Measurements from ENCODE around the gene IGHMBP2.

The IGHMBP2 gene

DNA sequence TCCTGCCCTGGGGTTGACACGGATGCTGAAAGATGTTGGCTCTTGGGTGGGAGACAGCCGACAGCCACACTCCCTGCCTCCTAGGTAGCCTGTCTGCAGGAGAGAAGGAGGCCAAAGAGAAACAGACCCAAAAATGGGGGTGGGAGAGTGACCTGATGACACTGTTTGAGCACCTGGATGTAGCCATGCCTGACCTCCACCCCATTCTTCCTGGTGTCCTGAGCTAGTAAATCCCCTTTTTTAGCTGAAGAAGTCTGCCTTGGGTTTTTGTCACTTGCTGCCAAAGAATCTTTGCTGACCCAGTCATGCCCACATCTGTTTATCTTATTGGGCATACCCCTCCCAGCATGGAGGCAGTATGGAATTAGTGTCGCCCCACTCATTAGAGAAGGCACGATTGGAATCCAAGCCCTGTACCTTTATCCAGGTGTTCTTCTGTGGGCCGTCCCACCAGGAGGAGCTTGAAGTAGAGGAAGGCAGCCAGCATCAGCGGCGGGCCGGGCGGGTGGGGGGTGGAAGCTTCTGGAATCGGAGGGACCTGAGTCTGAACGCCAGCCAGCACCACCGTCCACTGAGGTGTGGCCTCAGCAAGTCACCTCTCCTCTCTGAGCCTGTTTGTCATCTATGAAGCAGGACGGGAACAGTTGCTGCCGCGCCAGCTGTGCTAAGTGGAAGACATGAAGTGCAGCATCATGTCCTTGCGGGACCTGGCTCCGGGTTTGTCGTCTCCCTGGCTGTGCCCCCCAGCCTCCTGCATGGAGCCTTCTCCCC, 37.8 kb downstream of the IGHMBP2 start:
- no peak for DNase-seq

DNA sequence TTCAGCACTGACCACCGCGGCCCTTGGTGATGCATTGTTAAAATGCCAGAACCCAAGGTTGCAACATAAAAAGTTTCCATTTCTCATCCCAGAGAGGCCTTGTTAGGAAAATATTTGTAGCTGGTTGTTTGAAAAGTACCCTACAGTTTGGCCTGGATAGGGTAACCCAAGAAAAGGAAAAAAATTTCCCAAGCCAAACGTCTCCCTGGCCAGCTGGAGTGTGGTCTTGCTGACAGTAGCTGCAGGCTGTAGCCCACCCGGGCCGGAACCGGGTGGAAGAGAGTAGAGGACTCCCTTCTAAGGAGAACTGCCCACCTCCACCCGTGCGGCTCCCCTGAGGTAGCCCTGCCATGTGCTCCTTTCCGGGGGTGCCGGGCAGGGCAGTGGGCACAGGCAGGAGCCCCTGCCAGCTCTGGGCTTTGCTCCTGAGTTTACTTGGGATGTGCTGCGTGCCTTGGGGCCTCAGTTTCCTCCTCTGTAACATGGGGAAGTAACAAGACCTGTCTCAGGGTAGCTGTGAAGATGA, 38.5 kb downstream of the IGHMBP2 start:
- DNase-seq, result no peak

DNA sequence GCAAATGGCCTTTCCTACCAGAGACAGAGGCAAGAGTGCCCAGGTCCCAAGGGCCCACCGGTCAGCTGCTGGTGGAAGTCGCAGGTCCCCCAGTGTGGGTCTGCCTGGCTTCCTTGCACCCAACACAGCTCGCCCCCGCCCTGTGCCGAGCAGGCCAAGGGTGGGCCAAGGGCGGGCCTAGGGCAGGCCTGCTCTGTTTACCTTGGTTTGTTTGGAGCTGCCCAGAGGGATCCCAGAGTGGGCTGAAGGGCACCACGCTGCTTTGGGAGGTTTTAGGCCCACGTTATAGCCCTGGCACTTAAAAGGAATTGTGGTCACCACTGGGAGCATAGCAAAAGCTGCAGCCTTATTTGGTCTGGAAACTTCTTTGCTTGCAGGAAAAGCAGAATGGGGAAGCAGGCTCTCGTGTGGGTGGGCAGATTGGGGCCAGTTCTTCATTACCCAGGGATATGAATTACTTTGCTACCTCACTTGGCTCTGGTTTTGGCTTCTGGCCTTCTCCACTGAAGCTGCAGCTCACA, 39.1 kb downstream of the IGHMBP2 start:
- no peak for DNase-seq

DNA sequence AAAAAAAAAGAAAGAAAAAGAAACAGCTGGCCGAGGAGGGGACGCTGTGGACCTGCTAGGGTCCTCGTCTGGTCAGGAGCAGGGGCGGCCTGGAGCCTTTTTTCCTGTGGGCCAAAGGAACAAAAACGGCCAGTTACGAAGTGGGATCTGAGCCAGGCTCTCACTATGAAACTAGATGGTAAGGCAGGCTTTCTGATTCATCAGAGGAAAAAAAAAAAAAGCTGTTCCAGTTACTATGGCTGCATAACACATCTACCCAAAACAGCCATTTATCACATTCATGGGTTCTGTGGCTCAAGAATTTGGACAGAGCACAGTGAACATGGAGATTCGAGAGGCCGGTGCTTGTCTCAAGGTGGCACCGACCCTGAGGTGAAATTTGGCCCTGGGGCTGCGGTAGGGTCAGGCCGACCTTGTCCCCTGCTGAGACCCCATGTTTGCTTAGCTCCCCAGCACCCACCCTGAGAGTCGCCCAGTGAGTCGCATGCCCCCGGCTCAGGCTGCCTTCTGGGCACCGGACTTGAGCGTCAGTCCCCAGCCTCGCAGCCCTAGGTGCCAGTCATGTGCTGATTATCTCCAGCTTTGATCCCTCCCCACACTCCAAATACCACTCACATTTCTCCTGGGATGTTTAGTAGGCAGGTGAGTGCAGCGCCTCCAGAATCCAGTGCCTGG, 42.9 kb downstream of the IGHMBP2 start:
- no peak for DNase-seq

DNA sequence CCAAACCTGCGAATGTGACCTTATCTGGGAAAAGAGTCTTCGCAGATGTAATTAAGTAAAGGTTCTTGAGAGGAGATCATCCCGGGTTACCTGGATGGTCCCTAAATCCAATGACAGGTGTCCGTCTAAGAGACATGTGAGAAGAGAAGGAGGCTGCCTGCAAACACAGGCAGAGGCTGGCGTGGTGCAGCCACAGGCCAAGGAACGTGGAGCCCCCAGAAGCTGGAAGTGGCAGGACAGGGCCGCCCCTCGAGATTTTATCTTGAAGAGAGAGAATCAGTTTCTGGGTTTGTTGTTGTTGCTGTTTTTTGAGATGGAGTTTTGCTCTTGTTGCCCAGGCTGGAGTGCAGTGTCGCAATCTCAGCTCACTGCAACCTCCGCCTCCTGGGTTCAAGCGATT, 43.5 kb downstream of the IGHMBP2 start:
- DNase-seq, result no peak

DNA sequence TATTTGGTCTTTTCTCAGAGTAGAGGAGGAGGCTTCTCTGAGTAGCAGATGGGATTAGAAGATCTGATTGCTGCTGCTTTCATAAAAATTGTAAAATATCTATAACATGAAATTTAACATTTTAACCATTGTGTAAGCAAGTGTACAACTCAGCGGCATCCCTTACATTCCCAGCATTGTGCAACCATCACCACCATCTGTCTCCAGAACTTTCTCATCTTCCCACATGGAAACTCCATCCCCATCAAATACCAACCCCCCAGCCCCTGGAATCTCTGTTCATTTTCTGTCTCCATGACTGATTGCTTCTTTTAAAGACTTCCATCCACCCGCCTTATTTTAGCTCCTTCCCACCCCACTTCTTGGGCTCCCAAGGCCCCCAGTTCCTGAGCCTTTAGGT, 44.8 kb downstream of the IGHMBP2 start:
- no peak for DNase-seq

DNA sequence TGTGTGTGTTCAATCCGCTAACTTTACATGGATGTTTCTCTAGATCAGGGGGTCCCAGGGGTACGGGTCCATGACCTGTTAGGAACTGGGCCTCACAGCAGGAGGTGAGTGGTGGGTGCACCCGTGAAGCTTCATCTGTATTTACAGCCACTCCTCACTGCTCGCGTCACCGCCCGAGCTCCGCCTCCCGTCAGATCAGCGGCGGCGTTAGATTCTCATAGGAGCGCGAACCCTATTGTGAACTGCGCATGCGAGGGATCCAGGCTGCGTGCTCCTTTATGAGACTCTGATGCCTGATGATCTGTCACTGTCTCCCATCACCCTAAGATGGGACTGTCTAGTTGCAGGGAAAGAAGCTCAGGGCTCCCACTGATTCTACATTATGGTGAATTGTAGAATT, 45.2 kb downstream of the IGHMBP2 start:
- no peak for DNase-seq

DNA sequence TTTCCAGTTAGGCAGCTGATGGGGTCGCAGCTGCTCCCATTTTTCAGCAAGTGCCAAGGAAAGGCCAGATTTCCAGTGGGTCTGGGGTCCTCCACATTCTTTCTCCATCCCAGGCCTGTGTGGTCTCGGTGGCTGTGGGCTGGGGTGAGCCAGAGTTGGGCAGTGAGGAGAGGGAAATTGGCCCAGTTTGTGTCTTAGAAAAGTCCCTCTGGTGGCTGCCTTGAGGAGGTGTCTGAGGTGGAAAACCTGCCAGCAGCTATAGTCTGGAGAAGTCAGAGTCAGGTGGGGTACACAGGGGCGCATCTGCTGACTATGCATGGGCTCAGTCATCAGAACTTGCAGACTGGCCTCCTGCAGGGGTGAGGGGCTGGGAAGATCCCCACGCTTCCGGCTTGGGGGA, 46.6 kb downstream of the IGHMBP2 start:
- DNase-seq, result no peak

DNA sequence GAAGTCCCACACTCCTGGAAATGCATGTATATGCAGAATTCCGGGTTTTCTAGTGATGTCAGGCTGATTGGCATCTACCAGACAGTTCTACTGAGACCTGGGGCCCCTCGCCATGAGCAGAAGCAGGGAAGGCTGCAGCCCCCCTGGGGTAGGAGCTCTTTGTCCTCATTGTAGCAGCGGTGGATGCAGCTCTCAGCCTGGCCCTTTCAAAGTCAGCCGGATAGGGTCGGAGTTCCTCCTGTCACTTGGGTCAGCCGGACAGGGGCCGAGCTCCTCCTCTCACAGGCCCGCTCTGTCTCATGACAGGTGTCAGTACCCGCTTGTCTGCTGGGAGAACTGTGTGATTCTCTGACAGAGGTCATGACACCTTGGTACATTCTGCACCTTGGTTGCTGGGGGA, 47.1 kb downstream of the IGHMBP2 start:
- DNase-seq, result no peak

DNA sequence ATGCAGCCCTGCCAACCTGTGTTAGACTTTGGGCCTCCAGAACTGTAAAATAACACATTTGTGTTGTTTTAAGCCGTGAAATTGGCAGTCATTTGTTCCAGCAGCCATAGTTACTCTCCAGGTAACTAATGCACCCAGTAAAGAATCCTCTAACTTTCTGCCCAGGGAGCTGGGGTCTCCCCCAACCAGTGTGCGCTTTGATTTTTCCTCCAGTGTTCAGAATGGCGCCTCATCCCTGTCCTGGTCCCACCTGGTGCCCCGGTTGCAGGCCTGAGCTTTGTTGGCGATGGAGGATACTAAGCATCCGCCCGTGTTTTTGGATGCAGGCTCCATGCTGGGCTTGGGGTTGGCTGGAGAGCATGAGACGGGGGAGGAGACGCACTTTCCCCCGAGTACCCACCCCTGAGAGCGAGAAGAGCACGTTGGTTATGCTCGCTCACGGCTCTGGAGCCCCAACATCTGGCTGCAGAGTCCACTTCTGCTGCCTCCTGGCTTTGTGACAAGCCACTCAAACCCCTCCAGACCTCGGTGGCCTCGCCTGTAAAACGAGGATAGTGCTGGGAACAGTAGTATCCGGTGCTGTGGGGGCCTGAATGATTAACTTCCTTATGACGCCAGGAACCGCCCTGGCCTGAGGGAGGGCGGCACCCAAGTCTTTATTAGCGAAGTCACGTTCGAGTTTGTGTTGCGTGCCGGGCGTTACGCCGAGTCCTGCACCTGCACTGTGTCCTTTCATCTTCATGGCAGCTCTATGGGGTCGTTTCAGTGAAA, 51.3 kb downstream of the IGHMBP2 start:
- no peak for DNase-seq

DNA sequence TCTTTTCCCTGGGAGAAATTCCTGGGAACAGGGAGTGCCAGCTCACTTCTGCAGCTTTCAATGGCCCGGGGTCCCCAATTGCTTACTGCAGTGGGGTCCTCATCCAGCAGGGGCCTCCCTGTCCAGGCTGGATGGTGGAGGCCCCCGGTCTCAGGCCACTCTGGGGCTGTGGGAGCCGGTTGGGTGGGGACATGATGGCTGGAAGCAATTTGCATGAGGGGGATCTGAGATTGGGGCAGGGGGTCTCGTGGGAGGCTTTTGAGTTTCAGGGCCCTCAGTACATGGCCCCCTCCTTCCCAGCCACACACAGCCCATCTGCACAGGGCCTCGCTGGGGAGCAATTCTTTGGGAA, 51.9 kb downstream of the IGHMBP2 start:
- no peak for DNase-seq

DNA sequence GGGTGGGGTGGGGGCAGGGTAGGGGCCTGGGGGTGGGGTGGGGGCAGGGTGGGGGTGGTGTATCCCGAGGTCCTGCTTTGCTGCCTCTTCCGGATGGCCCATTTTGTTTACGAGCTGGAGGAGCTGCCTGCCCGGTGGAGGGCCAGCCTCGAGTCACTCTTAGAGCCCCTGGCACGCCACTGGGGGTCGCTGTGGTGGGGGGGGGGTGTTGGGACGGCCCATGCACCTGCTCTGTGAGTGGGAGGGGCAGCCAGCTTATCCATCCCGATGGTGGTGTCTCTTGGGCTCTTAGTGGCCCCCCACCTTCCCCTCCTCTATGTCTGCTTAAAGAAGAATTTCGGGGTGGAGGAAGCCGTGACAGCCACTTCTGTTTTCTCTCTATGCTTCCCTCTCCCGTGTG, 52.5 kb downstream of the IGHMBP2 start:
- no peak for DNase-seq

DNA sequence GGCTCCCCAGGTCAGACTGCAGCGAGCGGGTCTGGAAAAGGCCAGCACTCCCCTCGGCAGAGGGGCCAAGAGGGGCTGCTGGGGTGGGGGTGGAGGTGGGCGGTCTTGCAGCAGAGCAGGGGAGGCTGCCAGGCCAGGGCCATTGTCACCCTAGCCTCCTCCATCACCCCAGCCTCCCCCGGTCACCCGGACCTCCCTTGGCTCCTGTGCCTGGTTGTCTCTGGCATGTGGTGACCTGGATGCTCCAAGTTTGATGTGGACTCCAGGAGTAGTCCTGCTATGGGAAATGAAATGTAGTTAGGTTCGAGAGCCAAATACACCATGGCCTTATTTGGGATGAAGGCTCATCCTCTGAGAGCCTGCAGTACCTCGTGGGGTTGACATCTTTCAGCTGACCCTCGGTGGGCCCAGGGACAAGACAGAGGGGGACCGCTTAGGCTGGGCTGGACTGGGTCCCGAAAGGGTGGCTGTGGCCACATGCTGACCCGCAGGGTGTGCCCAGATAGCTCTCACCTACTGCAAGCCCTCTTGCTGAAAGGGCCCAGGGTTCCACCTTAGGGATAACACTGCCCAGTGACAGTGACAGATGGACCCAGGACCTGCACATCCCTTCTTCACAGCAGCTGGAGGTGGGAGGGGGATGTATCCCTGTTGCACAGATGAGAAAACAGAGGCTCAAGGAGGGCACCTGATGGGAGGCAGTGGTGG, 53.0 kb downstream of the IGHMBP2 start:
- DNase-seq, result no peak

DNA sequence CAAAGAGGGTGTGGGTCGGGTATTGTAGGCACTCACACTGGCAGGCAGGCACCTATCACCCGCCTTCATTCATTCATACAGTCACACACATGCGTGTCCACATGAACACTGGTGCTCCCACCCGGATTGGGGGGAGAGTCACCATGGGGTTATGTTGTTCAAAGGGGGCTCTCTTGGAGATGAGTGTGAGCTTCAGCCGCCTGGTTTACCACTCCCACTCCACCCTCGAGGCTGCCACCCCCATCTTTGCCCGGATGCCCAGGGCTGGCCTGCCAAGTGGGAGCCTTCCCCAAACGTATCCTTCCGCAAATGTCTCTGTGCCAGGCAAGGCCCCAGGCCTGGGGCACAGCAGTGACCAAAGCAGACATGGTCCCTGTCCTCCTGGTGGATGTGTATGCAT, 54.5 kb downstream of the IGHMBP2 start:
- DNase-seq, result no peak

DNA sequence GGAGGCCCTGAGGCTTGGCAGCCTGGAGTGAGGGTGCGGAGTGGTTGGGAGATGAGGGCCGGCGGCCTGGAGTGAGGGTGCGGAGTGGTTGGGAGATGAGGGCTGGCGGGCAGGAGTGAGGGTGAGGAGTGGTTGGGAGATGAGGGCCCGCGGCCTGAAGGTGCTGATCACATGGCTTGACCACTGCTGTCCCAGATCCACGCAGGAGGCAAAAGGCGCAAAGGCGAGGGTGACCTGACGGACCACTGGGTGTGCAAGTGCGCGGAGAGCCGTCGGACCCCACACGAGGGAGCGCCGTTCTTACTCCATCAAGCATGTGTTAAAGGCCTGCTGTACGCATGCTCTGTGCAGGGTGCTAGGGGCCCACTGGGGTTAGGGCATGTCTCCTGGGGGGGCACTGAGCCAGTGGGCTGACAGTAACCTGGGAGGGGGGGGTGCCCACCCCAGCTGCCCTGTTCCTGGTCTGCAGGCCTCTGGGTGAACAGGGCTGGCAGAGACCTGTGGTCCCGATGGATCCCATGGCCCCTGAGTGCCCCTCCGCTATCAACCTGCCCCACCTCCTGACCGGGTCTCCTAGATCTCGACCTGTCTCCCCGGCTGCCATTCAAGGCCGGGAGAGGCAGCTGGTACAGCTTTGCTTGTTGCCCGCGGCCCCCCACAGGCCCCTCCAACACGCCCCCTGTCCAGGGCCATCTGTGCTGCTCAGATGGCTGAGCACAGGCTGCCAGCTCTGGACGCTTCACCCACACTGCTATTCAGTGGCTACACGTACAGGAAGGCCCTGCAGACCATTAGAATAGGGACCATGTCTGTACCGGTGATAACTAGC, 56.0 kb downstream of the IGHMBP2 start:
- no peak for DNase-seq

DNA sequence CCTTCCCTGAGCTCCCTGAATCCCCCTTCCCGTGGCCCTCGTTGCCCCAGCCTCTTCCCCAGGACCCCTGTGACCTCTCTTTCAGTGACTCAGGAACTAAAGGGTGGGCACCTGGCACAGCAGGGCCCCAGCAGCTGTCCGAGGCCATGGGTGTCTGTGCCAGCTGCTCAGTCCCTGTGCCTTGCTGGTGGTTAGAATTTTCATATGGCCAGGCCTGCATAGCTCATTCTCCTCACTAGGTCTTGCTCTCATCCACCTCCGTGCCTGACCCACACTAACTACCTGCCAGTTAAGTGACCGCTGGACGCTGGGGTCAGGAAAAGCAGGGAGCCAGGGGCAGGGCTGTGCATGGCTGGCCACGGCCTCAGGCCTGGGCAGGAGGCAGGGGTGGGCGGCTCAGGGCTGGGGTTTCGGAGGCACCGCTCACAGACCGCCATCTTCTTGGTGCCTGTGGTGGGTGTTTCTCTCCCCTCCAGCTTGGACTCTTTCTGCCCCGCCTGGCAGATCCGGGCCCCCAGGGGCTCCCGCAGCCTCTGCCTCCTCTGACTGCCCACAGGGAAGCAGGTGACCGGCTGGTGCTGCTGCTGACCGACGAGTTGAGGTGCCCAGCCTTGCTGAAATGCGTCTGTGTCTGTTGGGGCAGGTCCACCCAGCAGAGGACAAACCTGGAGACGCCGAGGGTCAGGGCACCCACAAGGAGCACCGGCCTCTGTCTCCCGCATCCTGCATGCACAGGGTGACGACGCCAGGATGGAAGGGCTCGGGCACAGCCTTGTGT, 56.8 kb downstream of the IGHMBP2 start:
- no peak for DNase-seq

DNA sequence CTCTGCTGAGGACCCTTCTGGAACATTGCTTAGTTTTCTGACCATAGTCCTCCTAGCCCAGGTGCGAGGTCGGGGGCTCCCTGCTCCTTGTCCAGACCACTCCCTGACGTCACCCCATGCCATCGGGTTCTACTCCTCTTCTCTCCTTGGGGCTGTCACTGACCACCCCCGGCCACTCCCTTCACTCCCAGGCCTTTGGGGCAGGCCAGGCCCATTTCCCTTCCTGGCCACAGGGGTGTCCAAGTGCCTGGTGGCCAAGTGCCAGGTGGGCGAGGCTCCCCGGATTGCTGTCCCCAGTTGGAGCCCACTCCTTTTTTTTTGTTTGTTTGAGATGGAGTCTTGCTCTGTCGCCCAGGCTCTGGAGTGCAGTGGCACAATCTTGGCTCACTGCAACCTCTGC, 57.6 kb downstream of the IGHMBP2 start:
- DNase-seq, result no peak

DNA sequence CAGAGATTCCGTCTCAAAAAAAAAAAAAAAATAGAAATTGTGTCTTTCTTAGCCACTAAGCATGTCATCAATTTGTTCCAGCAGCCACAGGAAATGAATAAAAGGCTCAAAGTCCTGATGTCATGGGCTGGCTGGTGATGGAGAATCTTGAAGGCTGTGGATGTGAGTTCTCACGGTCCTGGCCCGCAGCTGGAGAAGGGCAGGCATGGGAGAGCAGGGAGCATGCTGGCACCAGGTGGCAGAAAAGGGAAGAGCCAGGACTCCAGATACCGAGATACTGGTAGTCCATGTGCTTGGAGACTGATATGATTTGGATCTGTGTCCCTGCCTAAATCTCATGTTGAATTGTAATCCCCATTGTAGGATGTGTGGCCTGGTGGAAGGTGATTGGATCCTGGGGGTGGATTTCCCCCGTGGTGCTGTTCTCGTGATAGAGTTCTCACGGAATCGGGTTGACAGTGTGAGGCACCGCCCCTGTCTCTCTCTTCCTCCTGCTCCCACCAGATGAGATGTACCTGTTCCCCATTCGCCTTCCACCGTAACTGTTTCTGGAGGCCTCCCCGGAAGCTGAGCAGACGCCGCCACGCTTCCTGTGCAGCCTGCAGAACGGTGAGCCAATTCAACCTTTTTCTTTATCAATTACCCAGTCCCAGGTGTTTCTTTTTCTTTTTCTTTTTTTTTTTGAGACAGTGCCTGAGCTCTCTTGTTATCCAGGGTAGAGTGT, 59.0 kb downstream of the IGHMBP2 start:
- no peak for DNase-seq

DNA sequence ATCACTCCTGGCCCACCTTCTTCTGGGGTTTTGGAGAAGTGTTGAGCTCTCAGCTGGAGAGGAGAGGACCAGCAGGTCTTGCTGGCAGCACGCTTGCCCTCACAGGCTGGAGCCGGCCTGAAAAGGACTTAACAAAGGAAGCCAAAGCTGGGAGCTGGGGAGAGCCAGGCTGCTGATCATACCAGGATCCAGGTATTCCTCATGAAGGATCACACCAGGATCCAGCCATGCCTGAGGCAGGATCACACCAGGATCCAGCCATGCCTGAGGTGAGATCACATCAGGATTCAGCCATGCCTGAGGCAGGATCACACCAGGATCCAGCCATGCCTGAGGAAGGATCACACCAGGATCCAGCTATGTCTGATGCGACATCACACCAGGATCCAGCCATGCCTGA, 60.1 kb downstream of the IGHMBP2 start:
- no peak for DNase-seq
